K562 (cell line): ENCODE data around the gene PXN. TPM values are rescaled to one million over a fixed set of nuclear protein-coding genes. Genes with fewer than 3 reads are reported as not detected.

ENCODE experiments used
- DLX4 ChIP-seq: fragments of 250-450 bp; sonication (Bioruptor Pico); IDR thresholded peaks from 2 replicates; pipeline ENCODE4 v1.6.1; 2021; ENCODE audit warnings: mild to moderate bottlenecking
- DNMT1 ChIP-seq: fragments of 450-650 bp; IDR thresholded peaks from 2 replicates; pipeline ENCODE4 v1.6.1; 2016; ENCODE audit warnings: antibody characterized with exemption, mild to moderate bottlenecking
- NFATC3 ChIP-seq: fragments of 450-650 bp; IDR thresholded peaks from 2 replicates; pipeline ENCODE4 v1.6.1; 2017; ENCODE audit warnings: mild to moderate bottlenecking
- NFYB ChIP-seq: IDR thresholded peaks from 2 replicates; pipeline ENCODE4 v1.6.1; 2011; ENCODE audit warnings: mild to moderate bottlenecking, moderate library complexity; ENCODE audit not compliant: insufficient read length; ENCODE audit errors: extremely low read depth
- SAP30 ChIP-seq: fragments of 200-600 bp; sonication (generic); IDR thresholded peaks from 2 replicates; pipeline ENCODE4 v1.6.1; 2012; ENCODE audit warnings: borderline replicate concordance, low read depth, mild to moderate bottlenecking, moderate library complexity, low read length, control low read depth, inconsistent platforms; ENCODE audit not compliant: insufficient read depth, poor library complexity, severe bottlenecking
- SNAPC5 ChIP-seq: fragments of 250-450 bp; sonication (Bioruptor Pico); IDR thresholded peaks from 2 replicates; pipeline ENCODE4 v1.8.0; 2021; ENCODE audit warnings: moderate library complexity, mild to moderate bottlenecking, inconsistent platforms
- ZEB2 ChIP-seq: fragments of 450-650 bp; IDR thresholded peaks from 2 replicates; pipeline ENCODE4 v1.6.1; 2016
- ZNF134 ChIP-seq: fragments of 250-450 bp; sonication (Bioruptor Pico); conservative IDR thresholded peaks from 2 replicates; pipeline ENCODE4 v1.4.0; 2020
- ZNF143 ChIP-seq: sonication (generic); formaldehyde crosslinking; IDR thresholded peaks from 2 replicates; pipeline ENCODE4 v1.9.0; 2022; ENCODE audit warnings: mild to moderate bottlenecking, missing genetic modification reagents
- polyA plus RNA-seq, 8 experiments: library from polyadenylated mRNA; depleted of rRNA in 4 of 8; stranded (reverse) in 5 of 8; unstranded in 3 of 8; fragments of >200 nt; fragmentation: Nextera tagmentation in 2 of 8; fragmentation: Illumina TruSeq in 1 of 8; extraction: Ambion mirVana in 2 of 8; extraction: Trizol in 1 of 8; gene quantifications; 2 replicates each; pipeline versions ENCODE4 v1.2.1 to v1.2.3, GENCODE V29; 2011 to 2014; ENCODE audit warnings: inconsistent platforms in 1 of 8, missing spikeins in 1 of 8
- total RNA-seq, 7 experiments: library from RNA; depleted of rRNA in 6 of 7; stranded (reverse); fragments of >200 nt in 6 of 7; fragmentation: Illumina TruSeq in 2 of 7; extraction: Trizol in 2 of 7; gene quantifications; 2 replicates each; pipeline versions ENCODE4 v1.2.1 to v1.2.3, GENCODE V29; 2011 to 2021; ENCODE audit warnings: low replicate concordance in 1 of 7
- TF ChIP-seq, protein P1 (sequence below), 2 experiments: fragments of 150-350 bp in 1 of 2; IDR thresholded peaks; 2 replicates each; pipeline ENCODE4 v1.6.1; 2012 to 2016; ENCODE audit warnings: low read depth in 2 of 2, low read length in 2 of 2, mild to moderate bottlenecking in 1 of 2, moderate library complexity in 1 of 2
- TF ChIP-seq, protein P2 (sequence below), 2 experiments: fragments of 450-650 bp; IDR thresholded peaks; 2 replicates each; pipeline ENCODE4 v1.6.1; 2018; ENCODE audit warnings: mild to moderate bottlenecking in 2 of 2, low read depth in 1 of 2; ENCODE audit not compliant: partially characterized antibody in 2 of 2

PXN gene
- total and polyA plus RNA-seq, 9 of the 15 experiments (the other 6 are each of a cell fraction or from before 2014, with no cell fraction given), result 4.0 to 74.1 (median 18.6) TPM

GRCh38 chr12:120229071-120229486 is 36.5 kb downstream of the PXN start (continued):
- TF ChIP-seq SAP30, result no peak
- TF ChIP-seq ZEB2, result no peak; the same call in 1 of the 2 replicates
- TF ChIP-seq, protein P1, sequence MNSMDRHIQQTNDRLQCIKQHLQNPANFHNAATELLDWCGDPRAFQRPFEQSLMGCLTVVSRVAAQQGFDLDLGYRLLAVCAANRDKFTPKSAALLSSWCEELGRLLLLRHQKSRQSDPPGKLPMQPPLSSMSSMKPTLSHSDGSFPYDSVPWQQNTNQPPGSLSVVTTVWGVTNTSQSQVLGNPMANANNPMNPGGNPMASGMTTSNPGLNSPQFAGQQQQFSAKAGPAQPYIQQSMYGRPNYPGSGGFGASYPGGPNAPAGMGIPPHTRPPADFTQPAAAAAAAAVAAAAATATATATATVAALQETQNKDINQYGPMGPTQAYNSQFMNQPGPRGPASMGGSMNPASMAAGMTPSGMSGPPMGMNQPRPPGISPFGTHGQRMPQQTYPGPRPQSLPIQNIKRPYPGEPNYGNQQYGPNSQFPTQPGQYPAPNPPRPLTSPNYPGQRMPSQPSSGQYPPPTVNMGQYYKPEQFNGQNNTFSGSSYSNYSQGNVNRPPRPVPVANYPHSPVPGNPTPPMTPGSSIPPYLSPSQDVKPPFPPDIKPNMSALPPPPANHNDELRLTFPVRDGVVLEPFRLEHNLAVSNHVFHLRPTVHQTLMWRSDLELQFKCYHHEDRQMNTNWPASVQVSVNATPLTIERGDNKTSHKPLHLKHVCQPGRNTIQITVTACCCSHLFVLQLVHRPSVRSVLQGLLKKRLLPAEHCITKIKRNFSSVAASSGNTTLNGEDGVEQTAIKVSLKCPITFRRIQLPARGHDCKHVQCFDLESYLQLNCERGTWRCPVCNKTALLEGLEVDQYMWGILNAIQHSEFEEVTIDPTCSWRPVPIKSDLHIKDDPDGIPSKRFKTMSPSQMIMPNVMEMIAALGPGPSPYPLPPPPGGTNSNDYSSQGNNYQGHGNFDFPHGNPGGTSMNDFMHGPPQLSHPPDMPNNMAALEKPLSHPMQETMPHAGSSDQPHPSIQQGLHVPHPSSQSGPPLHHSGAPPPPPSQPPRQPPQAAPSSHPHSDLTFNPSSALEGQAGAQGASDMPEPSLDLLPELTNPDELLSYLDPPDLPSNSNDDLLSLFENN (IDR thresholded peaks at IDR 0.05; ENCODE audit: low read depth in 2 of 2, low read length in 2 of 2), result peak in 1 of 2 experiments; percentile 61; a peak in 1 of 4 replicates
- TF ChIP-seq NFYB, result no peak
- TF ChIP-seq ZNF143 (CRISPR knock-in tag), result no peak
- TF ChIP-seq, protein P2, sequence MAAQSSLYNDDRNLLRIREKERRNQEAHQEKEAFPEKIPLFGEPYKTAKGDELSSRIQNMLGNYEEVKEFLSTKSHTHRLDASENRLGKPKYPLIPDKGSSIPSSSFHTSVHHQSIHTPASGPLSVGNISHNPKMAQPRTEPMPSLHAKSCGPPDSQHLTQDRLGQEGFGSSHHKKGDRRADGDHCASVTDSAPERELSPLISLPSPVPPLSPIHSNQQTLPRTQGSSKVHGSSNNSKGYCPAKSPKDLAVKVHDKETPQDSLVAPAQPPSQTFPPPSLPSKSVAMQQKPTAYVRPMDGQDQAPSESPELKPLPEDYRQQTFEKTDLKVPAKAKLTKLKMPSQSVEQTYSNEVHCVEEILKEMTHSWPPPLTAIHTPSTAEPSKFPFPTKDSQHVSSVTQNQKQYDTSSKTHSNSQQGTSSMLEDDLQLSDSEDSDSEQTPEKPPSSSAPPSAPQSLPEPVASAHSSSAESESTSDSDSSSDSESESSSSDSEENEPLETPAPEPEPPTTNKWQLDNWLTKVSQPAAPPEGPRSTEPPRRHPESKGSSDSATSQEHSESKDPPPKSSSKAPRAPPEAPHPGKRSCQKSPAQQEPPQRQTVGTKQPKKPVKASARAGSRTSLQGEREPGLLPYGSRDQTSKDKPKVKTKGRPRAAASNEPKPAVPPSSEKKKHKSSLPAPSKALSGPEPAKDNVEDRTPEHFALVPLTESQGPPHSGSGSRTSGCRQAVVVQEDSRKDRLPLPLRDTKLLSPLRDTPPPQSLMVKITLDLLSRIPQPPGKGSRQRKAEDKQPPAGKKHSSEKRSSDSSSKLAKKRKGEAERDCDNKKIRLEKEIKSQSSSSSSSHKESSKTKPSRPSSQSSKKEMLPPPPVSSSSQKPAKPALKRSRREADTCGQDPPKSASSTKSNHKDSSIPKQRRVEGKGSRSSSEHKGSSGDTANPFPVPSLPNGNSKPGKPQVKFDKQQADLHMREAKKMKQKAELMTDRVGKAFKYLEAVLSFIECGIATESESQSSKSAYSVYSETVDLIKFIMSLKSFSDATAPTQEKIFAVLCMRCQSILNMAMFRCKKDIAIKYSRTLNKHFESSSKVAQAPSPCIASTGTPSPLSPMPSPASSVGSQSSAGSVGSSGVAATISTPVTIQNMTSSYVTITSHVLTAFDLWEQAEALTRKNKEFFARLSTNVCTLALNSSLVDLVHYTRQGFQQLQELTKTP (IDR thresholded peaks at IDR 0.05; ENCODE audit: low read depth in 1 of 2, partially characterized antibody in 2 of 2), result no peak
- no peak for TF ChIP-seq DNMT1
- TF ChIP-seq ZNF134, result no peak
- no peak for TF ChIP-seq SNAPC5
- no peak for TF ChIP-seq NFATC3
- no peak for TF ChIP-seq DLX4
